Superior temporal gyrus (tissue), 1 donor: ENCODE measurements around the gene KDM4C.

ENCODE experiments used
- DNase-seq: peaks from one replicate; pipeline ENCODE4 v3.0.0-alpha.2; 2016; ENCODE audit errors: extremely low spot score

The KDM4C gene

GRCh38 chr9:6904371-6904770 lies 146.6 kb downstream of the KDM4C start:
- no peak for DNase-seq

GRCh38 chr9:6905850-6906375 lies 148.1 kb downstream of the KDM4C start:
- DNase-seq = no peak

- DNase-seq = peak; percentile 82
Measured at GRCh38 chr9:6907772-6908381, 150.1 kb downstream of the KDM4C start.

GRCh38 chr9:6909181-6909580 lies 151.4 kb downstream of the KDM4C start:
- no peak for DNase-seq

GRCh38 chr9:6910032-6910431 lies 152.3 kb downstream of the KDM4C start:
- DNase-seq = no peak

- DNase-seq = no peak
Measured at GRCh38 chr9:6910497-6910896, 152.7 kb downstream of the KDM4C start.

- DNase-seq = peak; percentile 71
Measured at GRCh38 chr9:6911901-6912638, 154.3 kb downstream of the KDM4C start.

- no peak for DNase-seq
Measured at GRCh38 chr9:6915635-6916034, 157.9 kb downstream of the KDM4C start.

GRCh38 chr9:6917162-6917561 lies 159.4 kb downstream of the KDM4C start:
- no peak for DNase-seq

GRCh38 chr9:6920041-6920440 lies 162.3 kb downstream of the KDM4C start:
- DNase-seq = no peak

GRCh38 chr9:6921315-6921714 lies 163.5 kb downstream of the KDM4C start:
- DNase-seq = no peak

- no peak for DNase-seq
Measured at GRCh38 chr9:6922124-6922676, 164.4 kb downstream of the KDM4C start.

- no peak for DNase-seq
Measured at GRCh38 chr9:6922680-6923079, 164.9 kb downstream of the KDM4C start.

GRCh38 chr9:6923086-6923485 lies 165.3 kb downstream of the KDM4C start:
- DNase-seq = no peak

GRCh38 chr9:6924149-6924548 lies 166.4 kb downstream of the KDM4C start:
- DNase-seq = no peak

GRCh38 chr9:6924988-6925563 lies 167.3 kb downstream of the KDM4C start:
- DNase-seq = peak; percentile 66

GRCh38 chr9:6925836-6926235 lies 168.1 kb downstream of the KDM4C start:
- no peak for DNase-seq

- DNase-seq = no peak
Measured at GRCh38 chr9:6926436-6926835, 168.7 kb downstream of the KDM4C start.

- no peak for DNase-seq
Measured at GRCh38 chr9:6927838-6928237, 170.1 kb downstream of the KDM4C start.

GRCh38 chr9:6928863-6929262 lies 171.1 kb downstream of the KDM4C start:
- no peak for DNase-seq

GRCh38 chr9:6929441-6930215 lies 171.9 kb downstream of the KDM4C start:
- no peak for DNase-seq

- DNase-seq = no peak
Measured at GRCh38 chr9:6930827-6931226, 173.1 kb downstream of the KDM4C start.
